Midbrain (tissue), 1 donor: Measurements from ENCODE around the gene EPB42.
"Not testable (repeated sequence)": the region's sequence is repeated elsewhere in the genome, so short reads cannot be mapped to it uniquely, and the experiment has no call there.

Experiments used
- DNase-seq: peaks from one replicate; lab custom pipeline; 2025; lab: John Stamatoyannopoulos, UW

The EPB42 gene

GRCh38 chr15:43185157-43186002 lies 35.4 kb downstream of the EPB42 start, which contains the start of gene CCNDBP1:
Gene CCNDBP1 (plus strand): TSS chr15:43185403. CDS start chr15:43185499, 96 bp downstream.
- peak; percentile 79 for DNase-seq

GRCh38 chr15:43184407-43185124 lies 36.3 kb downstream of the EPB42 start:
- no peak for DNase-seq

- no peak for DNase-seq
These were observed 37.5 kb downstream of the EPB42 start for GRCh38 chr15:43183270-43183669.

- DNase-seq: not testable (repeated sequence)
These were observed 43.7 kb downstream of the EPB42 start for GRCh38 chr15:43177147-43177546.

- DNase-seq: not testable (repeated sequence)
These were observed 45.0 kb downstream of the EPB42 start for GRCh38 chr15:43175656-43176309.

GRCh38 chr15:43169888-43170287 lies 50.9 kb downstream of the EPB42 start:
- no peak for DNase-seq

GRCh38 chr15:43168192-43169107 lies 52.4 kb downstream of the EPB42 start:
- no peak for DNase-seq

GRCh38 chr15:43167261-43167660 lies 53.6 kb downstream of the EPB42 start:
- DNase-seq: not testable (repeated sequence)

GRCh38 chr15:43165801-43166325 lies 55.0 kb downstream of the EPB42 start:
- no peak for DNase-seq

- no peak for DNase-seq
These were observed 67.5 kb downstream of the EPB42 start for GRCh38 chr15:43153269-43153668.

- no peak for DNase-seq
These were observed 69.1 kb downstream of the EPB42 start for GRCh38 chr15:43151688-43152087.

- no peak for DNase-seq
These were observed 70.5 kb downstream of the EPB42 start for GRCh38 chr15:43150191-43150929.
